Right lobe of liver (tissue), 6 donors: ENCODE results near the gene SPATS2L. TPM values are rescaled to one million over a fixed set of nuclear protein-coding genes. Genes with fewer than 3 reads are reported as not detected.

ENCODE experiments used
- ATAC-seq, 4 donors: fragments of 200-7000 bp; cut with Tn5 transposase; one replicate each; pipeline ENCODE4 v1.9.1; 2020; ENCODE audit warnings: mild to moderate bottlenecking in 4 of 4, moderate library complexity in 4 of 4
- DNase-seq, 3 donors: peaks; one replicate each; pipeline ENCODE4 v3.0.0-alpha.2; 2020
- H3K27ac ChIP-seq, 3 donors: fragments of 200-600 bp; one replicate each; pipeline ENCODE4 v1.8.0; 2022
- H3K27me3 ChIP-seq, 2 donors: fragments of 200-600 bp; one replicate each; pipeline ENCODE4 v1.8.0; 2022
- H3K36me3 ChIP-seq, 4 donors: fragments of 200-600 bp; sonication (generic) in 1 of 4; one replicate each; pipeline versions ENCODE4 v1.5.1 to v1.8.0; 2017 to 2022; ENCODE audit warnings: control low read depth in 1 of 4
- H3K4me1 ChIP-seq, 4 donors: fragments of 200-600 bp; sonication (generic) in 1 of 4; one replicate each; pipeline versions ENCODE4 v1.5.1 to v1.8.0; 2017 to 2022; ENCODE audit warnings: control low read depth in 1 of 4
- H3K4me3 ChIP-seq, 3 donors: fragments of 200-600 bp; one replicate each; pipeline ENCODE4 v1.8.0; 2022
- H3K9me3 ChIP-seq, 4 donors: fragments of 200-600 bp; sonication (generic) in 1 of 4; one replicate each; pipeline versions ENCODE4 v1.5.1 to v1.8.0; 2017 to 2022; ENCODE audit warnings: control low read depth in 1 of 4
- POLR2A ChIP-seq: fragments of 450-650 bp; IDR thresholded peaks from one replicate; pipeline ENCODE4 v1.6.1; 2017; ENCODE audit warnings: antibody characterized with exemption, mild to moderate bottlenecking
- WGBS: methylation state at CpG from one replicate; pipeline ENCODE4 v1.1.6; 2018; ENCODE audit warnings: low coverage, low lambda C conversion rate; ENCODE audit not compliant: insufficient coverage; ENCODE audit errors: missing lambda C conversion rate; 5-methylcytosine and 5-hydroxymethylcytosine counted together
- intact Hi-C, 2 donors: fragments of 100-400 bp; cut with DNase I; formaldehyde crosslinking; loops; one replicate each; pipeline versions ENCODE4 v1.11.2 to v1.14.1; 2022
- total RNA-seq, 6 experiments: library from RNA; depleted of rRNA in 2 of 6; stranded (reverse); fragments of >200 nt in 2 of 6; fragmentation: NEBNext Ultra II Directional in 3 of 6; extraction: Animal tissue kit (Norgen Biotek cat#: 25700) in 3 of 6; gene quantifications; one replicate each; pipeline versions ENCODE4 v1.1.0 to v1.2.4, GENCODE V29; 2016 to 2023
- TF ChIP-seq, protein P1 (sequence below), 4 donors: fragments of 200-600 bp in 3 of 4; fragments of 450-650 bp in 1 of 4; IDR thresholded peaks; one replicate each; pipeline versions ENCODE4 v1.5.1 to v1.8.0; 2016 to 2022; ENCODE audit warnings: antibody characterized with exemption in 4 of 4, mild to moderate bottlenecking in 2 of 4
- donor health status: DM: no; HTN: yes; CAD: no.
- donor health status: DM: no; HTN: no; CAD: no.
- donor health status: DM: no; HTN: no; CAD: no.
- donor health status: DM: no; HTN: yes; CAD: no.
- donor health status: DM: no; HTN: yes; CAD: no.

Gene SPATS2L
- total RNA-seq, 6 experiments from 2014 or later: 60.7 to 109 (median 72.9) TPM

DNA sequence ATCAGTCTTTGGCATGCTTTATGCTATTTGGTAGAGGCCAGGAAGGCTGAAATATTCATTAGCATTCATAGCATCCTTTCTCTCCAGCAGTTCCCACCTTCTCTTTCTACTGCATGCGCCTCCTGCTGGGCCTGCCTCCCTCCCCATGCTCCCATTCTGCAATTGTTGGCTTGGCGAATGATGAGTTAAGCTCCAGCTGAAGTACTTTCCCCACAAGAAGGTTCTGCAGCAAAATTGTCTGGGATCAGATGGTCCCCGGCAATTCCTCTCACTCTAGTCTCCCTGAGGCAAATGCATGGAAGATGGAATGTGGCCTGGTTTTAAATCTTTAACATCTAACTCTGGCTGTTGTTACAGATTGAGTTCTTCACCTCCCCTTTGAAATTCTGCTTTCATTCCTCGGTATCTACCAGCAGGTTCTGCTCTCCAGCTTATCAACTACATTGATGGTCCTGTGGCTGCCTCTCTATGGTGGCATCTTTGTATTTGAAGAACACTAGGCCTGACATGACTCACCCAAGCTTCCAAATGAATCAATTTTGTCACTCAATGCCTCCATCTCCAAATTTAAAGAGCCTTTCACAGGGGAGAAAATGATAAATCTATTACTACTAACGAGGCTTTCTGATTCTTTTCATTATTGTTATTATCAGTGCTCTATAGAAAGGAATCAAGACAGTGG is 147.5 kb downstream of the SPATS2L start:
- ATAC-seq (no peak), DNase-seq (no peak)
- intact Hi-C loops: no loop called here
- peaks cover 0 to 15% (median 5%) of the 10 kb centered on the region in 4 donors for H3K4me1 ChIP-seq
- no peaks in the 10 kb centered on the region for H3K27me3 ChIP-seq
- 76% methylated on average over 4 of the region's 5 CpGs for WGBS
- H3K9me3 ChIP-seq: no peaks in the 10 kb centered on the region
- peaks cover 0 to 6% (median 0%) of the 10 kb centered on the region in 4 donors for H3K36me3 ChIP-seq
- H3K4me3 ChIP-seq: no peak overlapping the region
- H3K27ac ChIP-seq: no peak overlapping the region
- TF ChIP-seq, protein P1, sequence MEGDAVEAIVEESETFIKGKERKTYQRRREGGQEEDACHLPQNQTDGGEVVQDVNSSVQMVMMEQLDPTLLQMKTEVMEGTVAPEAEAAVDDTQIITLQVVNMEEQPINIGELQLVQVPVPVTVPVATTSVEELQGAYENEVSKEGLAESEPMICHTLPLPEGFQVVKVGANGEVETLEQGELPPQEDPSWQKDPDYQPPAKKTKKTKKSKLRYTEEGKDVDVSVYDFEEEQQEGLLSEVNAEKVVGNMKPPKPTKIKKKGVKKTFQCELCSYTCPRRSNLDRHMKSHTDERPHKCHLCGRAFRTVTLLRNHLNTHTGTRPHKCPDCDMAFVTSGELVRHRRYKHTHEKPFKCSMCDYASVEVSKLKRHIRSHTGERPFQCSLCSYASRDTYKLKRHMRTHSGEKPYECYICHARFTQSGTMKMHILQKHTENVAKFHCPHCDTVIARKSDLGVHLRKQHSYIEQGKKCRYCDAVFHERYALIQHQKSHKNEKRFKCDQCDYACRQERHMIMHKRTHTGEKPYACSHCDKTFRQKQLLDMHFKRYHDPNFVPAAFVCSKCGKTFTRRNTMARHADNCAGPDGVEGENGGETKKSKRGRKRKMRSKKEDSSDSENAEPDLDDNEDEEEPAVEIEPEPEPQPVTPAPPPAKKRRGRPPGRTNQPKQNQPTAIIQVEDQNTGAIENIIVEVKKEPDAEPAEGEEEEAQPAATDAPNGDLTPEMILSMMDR (IDR thresholded peaks at IDR 0.05): no peak
- TF ChIP-seq POLR2A: no peak

DNA sequence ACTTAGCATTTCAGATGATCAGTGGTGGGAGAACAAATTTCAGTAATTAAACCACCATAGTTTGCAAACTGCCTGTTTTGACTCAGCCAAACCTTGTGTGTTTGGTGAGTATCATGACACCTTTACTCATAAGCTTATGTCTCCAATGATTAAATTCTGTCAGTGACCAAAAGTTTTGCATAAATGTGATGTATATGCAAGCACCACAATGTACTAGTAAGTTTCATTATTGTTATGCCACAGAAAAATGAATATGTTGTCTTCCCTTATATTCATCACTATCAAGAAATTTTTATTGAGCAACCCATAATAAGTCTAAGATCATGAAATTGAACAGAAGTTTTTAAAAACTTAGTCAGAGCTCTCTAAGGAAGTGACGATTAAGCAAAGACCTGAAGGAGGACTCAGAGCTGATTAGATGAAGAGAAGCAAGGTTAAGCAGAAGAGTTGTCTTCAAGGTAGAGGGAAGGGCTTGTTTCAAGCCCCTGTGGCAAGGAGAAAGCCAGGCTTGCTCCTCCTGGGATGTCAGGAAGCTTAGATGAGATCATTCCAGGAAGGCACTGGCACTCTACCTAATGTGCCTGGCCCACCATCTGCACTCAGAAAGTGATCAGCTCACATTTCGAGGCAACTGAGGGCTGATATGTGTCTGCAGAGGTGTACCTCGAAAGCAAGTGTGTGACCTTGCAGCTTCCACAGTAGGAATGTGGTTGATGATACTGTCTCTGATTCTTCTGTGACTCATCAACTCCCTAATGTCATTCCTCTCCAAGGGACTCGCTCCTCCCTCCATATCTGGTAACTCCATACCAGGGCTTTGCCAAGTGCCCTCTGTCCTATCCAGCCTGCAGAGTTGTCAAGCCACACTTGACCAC is 148.7 kb downstream of the SPATS2L start:
- Histone ChIP-seq H3K27ac (peak overlapping the region in 1 of 3 donors; percentile 44), H3K36me3 (peaks cover 0 to 16% (median 0%) of the 10 kb centered on the region in 4 donors), H3K4me1 (peaks cover 0 to 15% (median 5%) of the 10 kb centered on the region in 4 donors), H3K4me3 (no peak overlapping the region), H3K27me3 (no peaks in the 10 kb centered on the region), H3K9me3 (no peaks in the 10 kb centered on the region)
- TF ChIP-seq, protein P1 (IDR thresholded peaks at IDR 0.05): no peak
- TF ChIP-seq POLR2A: no peak
- DNase-seq (no peak), ATAC-seq (peak; percentile 69 to 95 (median 78))
- intact Hi-C loops: no loop called here
- WGBS: 62% methylated on average over 3 of the region's 4 CpGs

DNA sequence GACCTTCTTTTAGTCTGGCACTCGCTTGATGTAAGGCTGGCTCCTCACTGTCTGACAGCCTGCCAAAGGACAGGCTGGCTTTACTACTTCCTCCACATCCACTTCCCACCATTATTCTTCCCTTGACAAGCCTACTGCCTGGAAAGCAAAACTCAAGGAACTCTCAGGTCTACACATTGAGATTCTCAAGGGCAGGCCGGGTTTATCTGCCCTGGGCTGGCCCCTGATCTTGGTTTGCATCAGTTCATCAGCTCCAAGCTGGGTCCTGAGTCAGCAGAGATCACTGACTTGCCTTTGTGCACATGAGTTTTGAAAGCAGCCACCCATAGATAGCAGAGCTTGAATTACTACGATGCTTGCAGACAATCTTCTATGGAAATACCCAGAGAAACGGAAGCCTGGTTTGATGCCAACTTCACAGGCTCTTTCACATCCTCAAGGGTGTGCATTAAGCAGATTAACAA is 149.5 kb downstream of the SPATS2L start:
- TF ChIP-seq, protein P1 (IDR thresholded peaks at IDR 0.05): no peak
- TF ChIP-seq POLR2A: no peak
- ATAC-seq (peak; percentile 19 to 51 (median 46)), DNase-seq (no peak)
- H3K27ac ChIP-seq: peak overlapping the region in 1 of 3 donors; percentile 44
- peaks cover 0 to 15% (median 5%) of the 10 kb centered on the region in 4 donors for H3K4me1 ChIP-seq
- H3K4me3 ChIP-seq: no peak overlapping the region
- H3K36me3 ChIP-seq: peaks cover 0 to 23% (median 0%) of the 10 kb centered on the region in 4 donors
- H3K27me3 ChIP-seq: no peaks in the 10 kb centered on the region
- H3K9me3 ChIP-seq: no peaks in the 10 kb centered on the region
- intact Hi-C loops: no loop called here
- WGBS: 68% methylated on average over 4 of the region's 4 CpGs

DNA sequence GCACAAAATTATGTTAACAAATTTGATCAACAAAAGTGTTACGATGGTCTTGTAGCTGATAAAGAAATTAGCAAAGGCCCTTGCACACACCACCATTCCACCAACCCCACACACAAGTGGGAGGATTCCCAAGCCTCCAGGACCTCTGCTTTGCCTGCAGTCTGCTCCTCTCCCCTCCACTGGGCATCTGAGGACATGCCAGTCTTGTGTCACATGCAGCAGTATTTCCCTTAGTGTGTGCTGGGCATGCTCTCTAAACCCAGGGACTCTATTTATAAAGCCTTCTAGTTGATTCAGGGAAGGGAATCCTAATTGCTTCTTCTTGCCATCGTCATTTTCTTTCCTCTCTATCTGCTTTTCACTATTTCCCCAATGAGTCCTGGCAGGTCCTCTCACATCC is 150.1 kb downstream of the SPATS2L start:
- peaks cover 0 to 25% (median 0%) of the 10 kb centered on the region in 4 donors for H3K36me3 ChIP-seq
- H3K4me1 ChIP-seq: peaks cover 0 to 15% (median 5%) of the 10 kb centered on the region in 4 donors
- no peak for TF ChIP-seq POLR2A
- TF ChIP-seq, protein P1 (IDR thresholded peaks at IDR 0.05): no peak
- intact Hi-C loops: no loop called here
- H3K4me3 ChIP-seq: no peak overlapping the region
- WGBS: 80% methylated on average over 2 of the region's 2 CpGs
- ATAC-seq: no peak
- no peak overlapping the region for H3K27ac ChIP-seq
- H3K27me3 ChIP-seq: no peaks in the 10 kb centered on the region
- H3K9me3 ChIP-seq: no peaks in the 10 kb centered on the region
- no peak for DNase-seq
